Osteoblast (primary cell): ENCODE results near the gene SLC23A1. TPM values are rescaled to one million over a fixed set of nuclear protein-coding genes. Genes with fewer than 3 reads are reported as not detected.
A peak's percentile ranks its signal among the peaks of the same experiment; 100 is the strongest.
"Not testable (repeated sequence)": the region's sequence is repeated elsewhere in the genome, so short reads cannot be mapped to it uniquely, and the experiment has no call there.

Experiments used
- DNase-seq: peaks from one replicate; pipeline ENCODE4 v3.0.0; 2011; ENCODE audit warnings: low spot score, mixed read lengths; ENCODE audit not compliant: insufficient read length; ENCODE audit errors: missing footprints
- H2AFZ ChIP-seq: 2 replicates; pipeline ENCODE4 v1.6.0; 2011; ENCODE audit warnings: mild to moderate bottlenecking, low read length
- H3K27ac ChIP-seq: 2 replicates; pipeline ENCODE4 v1.5.1; 2011; ENCODE audit warnings: mild to moderate bottlenecking, low read depth, low read length, moderate library complexity
- H3K27me3 ChIP-seq: 2 replicates; pipeline ENCODE4 v1.6.0; 2012; ENCODE audit warnings: mild to moderate bottlenecking, control low read depth, inconsistent platforms, low read length, moderate library complexity; ENCODE audit not compliant: insufficient read depth
- H3K36me3 ChIP-seq: 2 replicates; pipeline ENCODE4 v1.5.1; 2011; ENCODE audit warnings: mild to moderate bottlenecking, low read length, control low read depth, moderate library complexity; ENCODE audit not compliant: insufficient read depth
- H3K4me1 ChIP-seq: 2 replicates; pipeline ENCODE4 v1.5.1; 2011; ENCODE audit warnings: mild to moderate bottlenecking, low read length, control low read depth, moderate library complexity; ENCODE audit not compliant: insufficient read depth
- H3K4me2 ChIP-seq: 2 replicates; pipeline ENCODE4 v1.6.0; 2011; ENCODE audit warnings: mild to moderate bottlenecking, low read length; ENCODE audit not compliant: insufficient read depth
- H3K4me3 ChIP-seq: fragments of 200-600 bp; sonication (generic); 3 replicates; pipeline ENCODE4 v1.5.1; 2012; ENCODE audit warnings: mild to moderate bottlenecking, low read length, inconsistent platforms; ENCODE audit not compliant: insufficient read depth
- H3K79me2 ChIP-seq: 2 replicates; pipeline ENCODE4 v1.6.0; 2012; ENCODE audit warnings: mild to moderate bottlenecking, low read length, control low read depth, inconsistent platforms; ENCODE audit not compliant: insufficient read depth
- H3K9me3 ChIP-seq: 2 replicates; pipeline ENCODE4 v1.5.1; 2011; ENCODE audit warnings: low read depth, low read length, control low read depth
- H4K20me1 ChIP-seq: 2 replicates; pipeline ENCODE4 v1.6.0; 2012; ENCODE audit warnings: mild to moderate bottlenecking, low read length, control low read depth; ENCODE audit not compliant: insufficient read depth
- total RNA-seq: library from RNA; depleted of rRNA; stranded (reverse); fragments of >200 nt; gene quantifications from 2 replicates; pipeline ENCODE4 v1.2.3, GENCODE V29; 2012
- TF ChIP-seq, protein P1 (sequence below): IDR thresholded peaks from 2 replicates; pipeline ENCODE4 v1.5.1; 2011; ENCODE audit warnings: mild to moderate bottlenecking, low read depth, low read length, moderate library complexity; ENCODE audit errors: extremely low read depth

SLC23A1 gene
- total RNA-seq, 1 donor: not detected

DNA sequence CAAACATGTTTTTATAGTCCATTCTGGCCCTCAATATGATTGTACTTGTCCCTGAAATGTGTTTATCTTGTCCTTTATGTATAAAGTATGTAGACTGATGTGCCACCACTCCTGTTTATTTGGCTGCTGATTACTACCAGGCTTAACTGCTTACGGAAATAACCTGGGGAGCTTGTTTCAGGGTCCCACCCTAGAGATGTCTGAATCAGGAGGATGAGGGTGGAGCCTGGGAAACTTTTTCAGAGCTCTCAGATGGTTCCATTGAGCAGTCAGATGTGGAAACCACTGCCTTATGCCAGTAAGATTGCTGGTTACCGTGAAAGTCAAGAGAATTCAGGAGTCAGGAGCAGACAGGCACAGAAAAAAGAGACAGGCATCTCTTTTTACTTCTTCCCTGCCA lies 19.2 kb downstream of the SLC23A1 start:
- DNase-seq: no peak
- Histone ChIP-seq H4K20me1 (peaks cover 18% of the 10 kb centered on the region), H3K27ac (no peak overlapping the region), H3K9me3 (no peaks in the 10 kb centered on the region), H3K79me2 (peaks cover 55% of the 10 kb centered on the region), H3K4me1 (peaks cover 16% of the 10 kb centered on the region), H2AFZ (no peak overlapping the region), H3K4me2 (no peak overlapping the region), H3K36me3 (peaks cover 39% of the 10 kb centered on the region), H3K4me3 (no peak overlapping the region), H3K27me3 (no peaks in the 10 kb centered on the region)
- TF ChIP-seq, protein P1, sequence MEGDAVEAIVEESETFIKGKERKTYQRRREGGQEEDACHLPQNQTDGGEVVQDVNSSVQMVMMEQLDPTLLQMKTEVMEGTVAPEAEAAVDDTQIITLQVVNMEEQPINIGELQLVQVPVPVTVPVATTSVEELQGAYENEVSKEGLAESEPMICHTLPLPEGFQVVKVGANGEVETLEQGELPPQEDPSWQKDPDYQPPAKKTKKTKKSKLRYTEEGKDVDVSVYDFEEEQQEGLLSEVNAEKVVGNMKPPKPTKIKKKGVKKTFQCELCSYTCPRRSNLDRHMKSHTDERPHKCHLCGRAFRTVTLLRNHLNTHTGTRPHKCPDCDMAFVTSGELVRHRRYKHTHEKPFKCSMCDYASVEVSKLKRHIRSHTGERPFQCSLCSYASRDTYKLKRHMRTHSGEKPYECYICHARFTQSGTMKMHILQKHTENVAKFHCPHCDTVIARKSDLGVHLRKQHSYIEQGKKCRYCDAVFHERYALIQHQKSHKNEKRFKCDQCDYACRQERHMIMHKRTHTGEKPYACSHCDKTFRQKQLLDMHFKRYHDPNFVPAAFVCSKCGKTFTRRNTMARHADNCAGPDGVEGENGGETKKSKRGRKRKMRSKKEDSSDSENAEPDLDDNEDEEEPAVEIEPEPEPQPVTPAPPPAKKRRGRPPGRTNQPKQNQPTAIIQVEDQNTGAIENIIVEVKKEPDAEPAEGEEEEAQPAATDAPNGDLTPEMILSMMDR: no peak

DNA sequence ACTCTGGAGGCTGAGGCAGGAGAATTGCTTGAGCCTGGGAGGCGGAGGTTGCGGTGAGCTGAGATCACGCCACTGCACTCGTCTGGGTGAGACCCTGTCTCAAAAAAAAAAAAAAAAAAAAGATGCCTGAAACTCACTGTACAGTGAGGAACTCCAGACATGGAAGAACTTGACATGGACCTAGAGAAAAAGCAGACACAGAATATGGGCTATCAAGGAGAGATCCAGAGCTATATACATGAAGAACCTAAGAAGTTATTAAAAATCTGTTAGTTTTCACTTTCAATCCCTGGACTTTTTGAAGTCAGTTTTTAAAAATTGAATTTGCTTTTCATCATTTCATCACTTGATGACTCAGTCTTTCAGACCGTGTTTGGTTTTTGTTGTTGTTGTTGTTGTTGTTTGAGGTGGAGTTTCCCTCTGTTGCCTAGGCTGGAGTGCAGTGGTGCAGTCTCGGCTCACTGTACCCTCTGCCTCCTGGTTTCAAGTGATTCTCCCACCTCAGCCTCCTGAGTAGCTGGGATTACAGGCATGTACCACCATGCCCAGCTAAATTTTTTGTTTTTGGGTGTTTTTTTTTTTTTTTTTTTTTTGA lies 21.2 kb downstream of the SLC23A1 start:
- Histone ChIP-seq H2AFZ (no peak overlapping the region), H3K36me3 (peaks cover 31% of the 10 kb centered on the region), H3K9me3 (no peaks in the 10 kb centered on the region), H3K27ac (peak overlapping the region; percentile 20), H3K79me2 (peaks cover 70% of the 10 kb centered on the region), H3K27me3 (no peaks in the 10 kb centered on the region), H4K20me1 (peaks cover 36% of the 10 kb centered on the region), H3K4me2 (no peak overlapping the region), H3K4me3 (no peak overlapping the region), H3K4me1 (peaks cover 10% of the 10 kb centered on the region)
- TF ChIP-seq, protein P1: no peak
- DNase-seq: no peak

DNA sequence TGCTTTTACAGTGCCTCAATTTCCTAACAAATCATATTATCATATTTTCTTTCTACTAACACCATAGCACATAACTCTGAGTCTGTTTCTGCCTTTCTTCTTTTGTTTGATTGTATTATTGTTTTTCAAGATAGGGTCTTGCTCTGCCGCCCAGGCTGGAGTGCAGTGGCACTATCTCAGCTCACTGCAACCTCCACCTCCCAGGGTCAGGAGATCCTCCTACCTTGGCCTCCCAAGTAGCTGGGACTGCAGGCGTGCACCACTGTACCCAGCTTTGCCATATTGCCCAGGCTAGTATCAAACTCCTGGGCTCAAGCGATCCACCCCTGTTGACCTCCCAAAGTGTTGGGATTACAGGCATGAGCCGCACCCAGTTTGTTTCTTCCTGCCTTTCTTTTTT lies 22.7 kb downstream of the SLC23A1 start:
- Histone ChIP-seq H3K27ac (no peak overlapping the region), H3K27me3 (no peaks in the 10 kb centered on the region), H2AFZ (no peak overlapping the region), H4K20me1 (peaks cover 42% of the 10 kb centered on the region), H3K36me3 (peaks cover 15% of the 10 kb centered on the region), H3K4me1 (peaks cover 10% of the 10 kb centered on the region), H3K79me2 (peaks cover 81% of the 10 kb centered on the region), H3K4me3 (no peak overlapping the region), H3K9me3 (no peaks in the 10 kb centered on the region), H3K4me2 (no peak overlapping the region)
- TF ChIP-seq, protein P1: no peak
- no peak for DNase-seq

DNA sequence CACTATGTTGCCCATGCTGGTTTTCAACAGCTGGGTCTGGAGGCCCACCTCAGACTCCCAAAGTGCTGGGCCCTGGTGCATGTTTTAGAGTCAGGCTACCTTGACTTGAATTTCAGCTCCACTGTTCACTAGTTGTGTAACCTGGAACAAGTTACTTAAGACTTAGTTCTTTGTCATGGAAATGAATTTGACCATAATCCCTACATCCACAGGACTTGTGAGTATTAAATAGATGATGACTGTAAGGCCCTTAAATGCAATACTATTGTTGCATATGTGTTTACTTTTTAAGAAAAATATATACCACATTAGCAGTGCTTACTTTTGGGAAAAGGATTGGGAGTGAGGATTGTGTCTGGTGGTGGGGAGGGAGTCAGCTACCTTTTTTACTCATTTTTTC lies 25.0 kb downstream of the SLC23A1 start:
- peaks cover 92% of the 10 kb centered on the region for H3K79me2 ChIP-seq
- no peak overlapping the region for H3K4me2 ChIP-seq
- H3K9me3 ChIP-seq: no peaks in the 10 kb centered on the region
- H3K4me3 ChIP-seq: no peak overlapping the region
- H3K36me3 ChIP-seq: peaks cover 8% of the 10 kb centered on the region
- no peaks in the 10 kb centered on the region for H3K27me3 ChIP-seq
- H3K4me1 ChIP-seq: peaks cover 10% of the 10 kb centered on the region
- TF ChIP-seq, protein P1: no peak
- H3K27ac ChIP-seq: no peak overlapping the region
- DNase-seq: no peak
- no peak overlapping the region for H2AFZ ChIP-seq
- H4K20me1 ChIP-seq: peaks cover 59% of the 10 kb centered on the region

DNA sequence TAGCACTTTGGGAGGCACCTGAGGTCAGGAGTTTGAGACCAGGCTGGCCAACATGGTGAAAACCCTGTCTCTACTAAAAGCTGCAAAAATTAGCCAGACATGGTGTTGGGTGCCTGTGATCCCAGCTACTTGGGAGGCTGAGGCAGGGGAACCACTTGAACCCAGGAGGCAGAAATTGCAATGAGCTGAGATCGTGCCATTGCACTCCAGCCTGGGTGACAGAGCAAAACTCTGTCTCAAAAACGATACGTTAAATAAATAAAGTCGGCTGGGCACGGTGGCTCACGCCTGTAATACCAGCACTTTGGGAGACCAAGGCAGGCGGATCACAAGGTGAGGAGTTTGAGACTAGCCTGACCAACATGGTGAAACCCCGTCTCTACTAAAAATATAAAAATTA lies 27.2 kb downstream of the SLC23A1 start:
- H3K27ac ChIP-seq, H2AFZ ChIP-seq, H3K4me1 ChIP-seq, H3K27me3 ChIP-seq, H3K9me3 ChIP-seq, H3K4me2 ChIP-seq, H3K4me3 ChIP-seq, H3K36me3 ChIP-seq, DNase-seq: not testable (repeated sequence)
- Histone ChIP-seq H3K79me2 (peaks cover 95% of the 10 kb centered on the region), H4K20me1 (peaks cover 67% of the 10 kb centered on the region)
